Liver (tissue), 9 donors: ENCODE measurements around the gene KCNG1. TPM values are rescaled to one million over a fixed set of nuclear protein-coding genes. Genes with fewer than 3 reads are reported as not detected.

Experiments
- DNase-seq: peaks from one replicate; pipeline ENCODE4 v3.0.0-alpha.2; 2017; ENCODE audit warnings: low spot score
- H3K27ac ChIP-seq, 2 donors: one replicate each; pipeline ENCODE4 v1.7.0; 2013; ENCODE audit warnings: inconsistent platforms in 2 of 2, low read length in 2 of 2, control low read depth in 1 of 2, low read depth in 1 of 2, mild to moderate bottlenecking in 1 of 2
- H3K27me3 ChIP-seq, 4 donors: one replicate each; pipeline versions ENCODE4 v1.6.1 to v1.7.0; 2013; ENCODE audit warnings: low read length in 3 of 4, inconsistent platforms in 1 of 4, mild to moderate bottlenecking in 1 of 4, moderate library complexity in 1 of 4; ENCODE audit not compliant: control insufficient read depth in 4 of 4, insufficient read depth in 4 of 4
- H3K36me3 ChIP-seq, 4 donors: one replicate each; pipeline versions ENCODE4 v1.6.1 to v1.7.0; 2013; ENCODE audit warnings: low read length in 3 of 4, mild to moderate bottlenecking in 3 of 4, low read depth in 1 of 4, moderate library complexity in 1 of 4; ENCODE audit not compliant: control insufficient read depth in 4 of 4, insufficient read depth in 3 of 4
- H3K4me1 ChIP-seq, 4 donors: one replicate each; pipeline versions ENCODE4 v1.6.1 to v1.7.0; 2013; ENCODE audit warnings: low read length in 3 of 4, mild to moderate bottlenecking in 3 of 4, moderate library complexity in 1 of 4; ENCODE audit not compliant: control insufficient read depth in 4 of 4, insufficient read depth in 4 of 4
- H3K4me3 ChIP-seq, 3 donors: one replicate each; pipeline versions ENCODE4 v1.6.1 to v1.7.0; 2013; ENCODE audit warnings: low read length in 3 of 3, control low read depth in 1 of 3, low read depth in 1 of 3, mild to moderate bottlenecking in 1 of 3
- H3K9ac ChIP-seq, 2 donors: one replicate each; pipeline ENCODE4 v1.7.0; 2013; ENCODE audit warnings: low read length in 2 of 2, mild to moderate bottlenecking in 2 of 2, moderate library complexity in 2 of 2, control low read depth in 1 of 2, low read depth in 1 of 2
- H3K9me3 ChIP-seq, 4 donors: one replicate each; pipeline versions ENCODE4 v1.6.1 to v1.7.0; 2013; ENCODE audit warnings: low read length in 3 of 4; ENCODE audit not compliant: control insufficient read depth in 4 of 4
- EGR1 ChIP-seq, 2 donors: IDR thresholded peaks; 2 replicates each; pipeline ENCODE4 v1.6.1; 2016 to 2018; ENCODE audit warnings: antibody characterized with exemption in 2 of 2, low read depth in 2 of 2
- FOXA2 ChIP-seq: IDR thresholded peaks from 2 replicates; pipeline ENCODE4 v1.6.1; 2016; ENCODE audit warnings: antibody characterized with exemption
- GABPA ChIP-seq, 2 donors: IDR thresholded peaks in 1 of 2; conservative IDR thresholded peaks in 1 of 2; 2 replicates each; pipeline ENCODE4 v1.6.1; 2016; ENCODE audit warnings: antibody characterized with exemption in 2 of 2, mild to moderate bottlenecking in 1 of 2, moderate library complexity in 1 of 2
- HNF4A ChIP-seq, 2 donors: conservative IDR thresholded peaks; 2 replicates each; pipeline ENCODE4 v1.6.1; 2016; ENCODE audit warnings: antibody characterized with exemption in 2 of 2, mild to moderate bottlenecking in 2 of 2
- JUND ChIP-seq, 2 donors: IDR thresholded peaks; 2 replicates each; pipeline ENCODE4 v1.6.1; 2016; ENCODE audit warnings: antibody characterized with exemption in 2 of 2
- NR2F2 ChIP-seq: IDR thresholded peaks from 2 replicates; pipeline ENCODE4 v1.6.1; 2016; ENCODE audit warnings: antibody characterized with exemption
- RXRA ChIP-seq, 2 donors: IDR thresholded peaks; 2 replicates each; pipeline ENCODE4 v1.6.1; 2017 to 2018; ENCODE audit warnings: antibody characterized with exemption in 2 of 2, mild to moderate bottlenecking in 1 of 2
- TAF1 ChIP-seq: conservative IDR thresholded peaks from 2 replicates; pipeline ENCODE4 v1.6.1; 2016; ENCODE audit warnings: antibody characterized with exemption, mild to moderate bottlenecking
- polyA plus RNA-seq, 2 donors: library from polyadenylated mRNA; stranded (reverse) in 1 of 2; unstranded in 1 of 2; fragments of 200-250 nt in 1 of 2; fragments of >200 nt in 1 of 2; fragmentation: Nextera tagmentation in 1 of 2; extraction: Ambion mirVana in 1 of 2; gene quantifications; one replicate each; pipeline versions ENCODE4 v1.2.1 to v1.2.3, GENCODE V29; 2013 to 2015
- total RNA-seq, 2 donors: library from RNA; depleted of rRNA; stranded (reverse); fragments of >200 nt; gene quantifications; one replicate each; pipeline ENCODE4 v1.2.3, GENCODE V29; 2014
- TF ChIP-seq, protein P1 (sequence below): IDR thresholded peaks from 2 replicates; pipeline ENCODE4 v1.6.1; 2016; ENCODE audit warnings: antibody characterized with exemption
- TF ChIP-seq, protein P2 (sequence below): fragments of 150-350 bp; IDR thresholded peaks from 2 replicates; pipeline ENCODE4 v1.5.1; 2017; ENCODE audit warnings: improper control_type of control experiment, low read depth, low read length; ENCODE audit not compliant: missing input control
- TF ChIP-seq, protein P3 (sequence below): IDR thresholded peaks from 2 replicates; pipeline ENCODE4 v1.6.1; 2016; ENCODE audit warnings: antibody characterized with exemption, mild to moderate bottlenecking
- donor health status: healthy.
- donor health status: healthy.
- donor health status: healthy.
- donor health status: healthy.
- donor health status: healthy.

Gene KCNG1
- total and polyA plus RNA-seq, 4 donors: 0.08 to 0.24 (median 0.14) TPM; not detected in 1

DNA sequence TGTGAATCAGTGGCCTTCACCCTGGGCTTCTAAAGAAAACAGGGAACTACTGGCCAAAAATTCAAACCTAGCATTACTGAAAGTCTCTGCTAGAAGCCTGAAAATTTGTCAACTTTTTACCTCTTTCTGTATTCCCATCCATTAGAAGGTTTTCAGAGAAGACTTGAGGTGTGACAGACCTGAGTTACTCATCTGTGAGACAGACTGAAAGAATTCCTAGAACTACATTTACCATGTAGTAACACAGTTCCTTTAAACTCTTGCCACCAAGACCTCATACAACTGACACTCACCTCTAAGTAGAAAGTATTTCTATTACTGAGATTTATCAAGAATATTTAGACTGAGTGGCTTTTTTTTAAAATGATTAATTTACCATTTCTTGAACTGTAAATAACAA, 69.1 kb downstream of the KCNG1 start:
- no peaks in the 10 kb centered on the region for H3K9me3 ChIP-seq
- peaks cover 8 to 36% (median 29%) of the 10 kb centered on the region in 4 donors for H3K36me3 ChIP-seq
- no peak overlapping the region for H3K9ac ChIP-seq
- peaks cover 2 to 25% (median 14%) of the 10 kb centered on the region in 4 donors for H3K4me1 ChIP-seq
- H3K4me3 ChIP-seq: no peak overlapping the region
- DNase-seq: no peak
- H3K27me3 ChIP-seq: no peaks in the 10 kb centered on the region
- TF ChIP-seq FOXA2: no peak
- TF ChIP-seq, protein P1, sequence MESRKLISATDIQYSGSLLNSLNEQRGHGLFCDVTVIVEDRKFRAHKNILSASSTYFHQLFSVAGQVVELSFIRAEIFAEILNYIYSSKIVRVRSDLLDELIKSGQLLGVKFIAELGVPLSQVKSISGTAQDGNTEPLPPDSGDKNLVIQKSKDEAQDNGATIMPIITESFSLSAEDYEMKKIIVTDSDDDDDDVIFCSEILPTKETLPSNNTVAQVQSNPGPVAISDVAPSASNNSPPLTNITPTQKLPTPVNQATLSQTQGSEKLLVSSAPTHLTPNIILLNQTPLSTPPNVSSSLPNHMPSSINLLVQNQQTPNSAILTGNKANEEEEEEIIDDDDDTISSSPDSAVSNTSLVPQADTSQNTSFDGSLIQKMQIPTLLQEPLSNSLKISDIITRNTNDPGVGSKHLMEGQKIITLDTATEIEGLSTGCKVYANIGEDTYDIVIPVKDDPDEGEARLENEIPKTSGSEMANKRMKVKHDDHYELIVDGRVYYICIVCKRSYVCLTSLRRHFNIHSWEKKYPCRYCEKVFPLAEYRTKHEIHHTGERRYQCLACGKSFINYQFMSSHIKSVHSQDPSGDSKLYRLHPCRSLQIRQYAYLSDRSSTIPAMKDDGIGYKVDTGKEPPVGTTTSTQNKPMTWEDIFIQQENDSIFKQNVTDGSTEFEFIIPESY: no peak
- TF ChIP-seq, protein P2, sequence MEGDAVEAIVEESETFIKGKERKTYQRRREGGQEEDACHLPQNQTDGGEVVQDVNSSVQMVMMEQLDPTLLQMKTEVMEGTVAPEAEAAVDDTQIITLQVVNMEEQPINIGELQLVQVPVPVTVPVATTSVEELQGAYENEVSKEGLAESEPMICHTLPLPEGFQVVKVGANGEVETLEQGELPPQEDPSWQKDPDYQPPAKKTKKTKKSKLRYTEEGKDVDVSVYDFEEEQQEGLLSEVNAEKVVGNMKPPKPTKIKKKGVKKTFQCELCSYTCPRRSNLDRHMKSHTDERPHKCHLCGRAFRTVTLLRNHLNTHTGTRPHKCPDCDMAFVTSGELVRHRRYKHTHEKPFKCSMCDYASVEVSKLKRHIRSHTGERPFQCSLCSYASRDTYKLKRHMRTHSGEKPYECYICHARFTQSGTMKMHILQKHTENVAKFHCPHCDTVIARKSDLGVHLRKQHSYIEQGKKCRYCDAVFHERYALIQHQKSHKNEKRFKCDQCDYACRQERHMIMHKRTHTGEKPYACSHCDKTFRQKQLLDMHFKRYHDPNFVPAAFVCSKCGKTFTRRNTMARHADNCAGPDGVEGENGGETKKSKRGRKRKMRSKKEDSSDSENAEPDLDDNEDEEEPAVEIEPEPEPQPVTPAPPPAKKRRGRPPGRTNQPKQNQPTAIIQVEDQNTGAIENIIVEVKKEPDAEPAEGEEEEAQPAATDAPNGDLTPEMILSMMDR: no peak
- TF ChIP-seq JUND (IDR thresholded peaks at IDR 0.05): no peak
- no peak for TF ChIP-seq RXRA (IDR thresholded peaks at IDR 0.05)
- no peak for TF ChIP-seq NR2F2
- TF ChIP-seq HNF4A (conservative IDR thresholded peaks at IDR 0.05): no peak
- TF ChIP-seq, protein P3, sequence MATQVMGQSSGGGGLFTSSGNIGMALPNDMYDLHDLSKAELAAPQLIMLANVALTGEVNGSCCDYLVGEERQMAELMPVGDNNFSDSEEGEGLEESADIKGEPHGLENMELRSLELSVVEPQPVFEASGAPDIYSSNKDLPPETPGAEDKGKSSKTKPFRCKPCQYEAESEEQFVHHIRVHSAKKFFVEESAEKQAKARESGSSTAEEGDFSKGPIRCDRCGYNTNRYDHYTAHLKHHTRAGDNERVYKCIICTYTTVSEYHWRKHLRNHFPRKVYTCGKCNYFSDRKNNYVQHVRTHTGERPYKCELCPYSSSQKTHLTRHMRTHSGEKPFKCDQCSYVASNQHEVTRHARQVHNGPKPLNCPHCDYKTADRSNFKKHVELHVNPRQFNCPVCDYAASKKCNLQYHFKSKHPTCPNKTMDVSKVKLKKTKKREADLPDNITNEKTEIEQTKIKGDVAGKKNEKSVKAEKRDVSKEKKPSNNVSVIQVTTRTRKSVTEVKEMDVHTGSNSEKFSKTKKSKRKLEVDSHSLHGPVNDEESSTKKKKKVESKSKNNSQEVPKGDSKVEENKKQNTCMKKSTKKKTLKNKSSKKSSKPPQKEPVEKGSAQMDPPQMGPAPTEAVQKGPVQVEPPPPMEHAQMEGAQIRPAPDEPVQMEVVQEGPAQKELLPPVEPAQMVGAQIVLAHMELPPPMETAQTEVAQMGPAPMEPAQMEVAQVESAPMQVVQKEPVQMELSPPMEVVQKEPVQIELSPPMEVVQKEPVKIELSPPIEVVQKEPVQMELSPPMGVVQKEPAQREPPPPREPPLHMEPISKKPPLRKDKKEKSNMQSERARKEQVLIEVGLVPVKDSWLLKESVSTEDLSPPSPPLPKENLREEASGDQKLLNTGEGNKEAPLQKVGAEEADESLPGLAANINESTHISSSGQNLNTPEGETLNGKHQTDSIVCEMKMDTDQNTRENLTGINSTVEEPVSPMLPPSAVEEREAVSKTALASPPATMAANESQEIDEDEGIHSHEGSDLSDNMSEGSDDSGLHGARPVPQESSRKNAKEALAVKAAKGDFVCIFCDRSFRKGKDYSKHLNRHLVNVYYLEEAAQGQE: no peak
- no peak for TF ChIP-seq EGR1 (IDR thresholded peaks at IDR 0.05; ENCODE audit: low read depth in 2 of 2)
- no peak for TF ChIP-seq GABPA (IDR thresholded peaks at IDR 0.05 in 1 of 2, conservative IDR thresholded peaks at IDR 0.05 in 1 of 2)
- TF ChIP-seq TAF1: no peak
- no peak overlapping the region for H3K27ac ChIP-seq

Other genes starting within 250 kb of the KCNG1 start
- gene BCAS4, start 228.0 kb downstream of the KCNG1 start, total RNA-seq: under 1 TPM; 0.47 to 0.50 TPM
- gene BCAS4, start 228.0 kb downstream of the KCNG1 start, polyA plus RNA-seq: under 1 TPM; 0.25 to 0.47 TPM
- 10 to 100 TPM; 25.2 to 25.4 TPM for gene ADNP, start 91.7 kb downstream of the KCNG1 start, total RNA-seq
- gene ADNP, start 91.7 kb downstream of the KCNG1 start, polyA plus RNA-seq: 10 to 100 TPM in 1 of 2 donors, 1 to 10 TPM in 1; 9.3 to 15.1 TPM
- 10 to 100 TPM; 32.1 to 38.2 TPM for gene DPM1, start 64.6 kb downstream of the KCNG1 start, total RNA-seq
- gene DPM1, start 64.6 kb downstream of the KCNG1 start, polyA plus RNA-seq: 10 to 100 TPM; 27.2 to 42.6 TPM
- gene MOCS3, start 64.3 kb downstream of the KCNG1 start, total RNA-seq: 1 to 10 TPM; 4.0 to 4.3 TPM
- gene MOCS3, start 64.3 kb downstream of the KCNG1 start, polyA plus RNA-seq: 1 to 10 TPM; 1.7 to 2.4 TPM